Measurements from ENCODE around the gene ZYG11A. TPM values are rescaled to one million over a fixed set of nuclear protein-coding genes. Genes with fewer than 3 reads are reported as not detected.
A peak's percentile ranks its signal among the peaks of the same experiment; 100 is the strongest.

Gene ZYG11A
- total RNA-seq, 2 experiments from 2014 or later, result 0.23 to 0.35 TPM

- CTCF ChIA-PET, result no interaction called here
- Mint-ChIP-seq H3K27ac (no peak overlapping the region), H3K27me3 (no peaks in the 10 kb centered on the region), H3K4me1 (peaks cover 15% of the 10 kb centered on the region), H3K36me3 (no peaks in the 10 kb centered on the region), H3K4me3 (no peak overlapping the region), H3K9me3 (ENCODE audit: low read depth) (no peaks in the 10 kb centered on the region)
- ATAC-seq (no peak), DNase-seq (no peak)
Observed at GRCh38 chr1:52915211-52915854, 72.8 kb downstream of the ZYG11A start.

DNA sequence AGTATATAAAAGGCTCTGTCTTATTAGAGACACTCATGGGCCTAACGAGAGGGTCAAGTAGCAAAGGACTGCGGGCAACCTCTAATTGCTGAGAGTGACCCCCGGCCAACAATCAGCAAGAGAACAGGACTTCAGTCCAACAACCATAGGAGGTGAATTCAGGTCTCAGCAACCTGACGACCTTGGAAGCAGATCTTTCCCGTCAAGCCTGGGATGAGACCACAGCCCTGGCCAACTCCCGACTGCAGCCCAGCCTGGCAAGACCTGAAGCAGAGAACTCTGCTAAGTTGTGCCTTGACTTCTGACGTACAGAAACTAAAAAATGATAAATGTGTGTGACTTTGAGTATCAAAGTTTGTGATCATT, 73.3 kb downstream of the ZYG11A start:
- H3K36me3 Mint-ChIP-seq, result no peaks in the 10 kb centered on the region

DNA sequence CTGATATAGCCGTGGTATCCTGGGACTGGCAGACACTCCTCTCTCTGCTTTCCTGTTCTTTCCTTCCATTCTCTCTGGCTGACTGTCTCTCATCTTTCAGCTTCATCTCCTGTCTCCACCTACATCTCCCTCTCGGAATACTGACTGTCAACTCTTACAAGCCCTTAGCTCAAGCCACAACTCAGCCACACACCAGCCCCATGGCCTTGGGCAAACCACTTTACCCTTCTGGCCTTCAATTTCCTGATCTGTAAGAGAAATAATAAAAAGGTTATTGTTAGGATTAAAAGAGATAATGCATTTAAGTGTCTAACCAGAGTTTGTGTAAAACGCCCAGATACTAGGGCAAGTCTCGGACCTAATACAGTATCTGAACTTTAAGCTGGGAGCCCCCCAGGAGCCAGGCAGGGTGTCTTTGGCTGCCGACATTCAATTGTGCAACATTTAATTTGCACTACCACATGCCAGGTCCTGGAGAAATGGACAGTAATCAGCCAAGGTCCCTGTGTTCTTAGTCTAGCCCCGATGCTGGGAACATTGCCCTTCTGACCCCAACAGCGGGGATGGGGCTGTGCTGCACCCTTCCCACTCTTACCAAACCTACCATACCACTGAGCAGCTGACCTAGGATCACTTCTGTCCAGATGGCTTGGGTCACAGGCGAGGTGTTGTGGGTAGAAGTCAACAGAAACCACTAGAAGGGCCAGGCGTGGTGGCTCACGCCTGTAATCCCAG, 73.8 kb downstream of the ZYG11A start:
- no peaks in the 10 kb centered on the region for H3K9me3 Mint-ChIP-seq (ENCODE audit: low read depth)
- no peak overlapping the region for H3K27ac Mint-ChIP-seq
- H3K36me3 Mint-ChIP-seq, result no peaks in the 10 kb centered on the region
- no peak overlapping the region for H3K4me3 Mint-ChIP-seq
- H3K27me3 Mint-ChIP-seq, result no peaks in the 10 kb centered on the region
- ATAC-seq (no peak), DNase-seq (no peak)
- CTCF ChIA-PET, result interaction anchor here (1.1 kb wide), 1 partner anchor 9 kb away, joined by 3 read pairs; no protein-coding TSS in a partner anchor
- H3K4me1 Mint-ChIP-seq, result peaks cover 20% of the 10 kb centered on the region

More for the DNA sequence above, 73.3 kb downstream of the ZYG11A start:
- DNase-seq (no peak), ATAC-seq (no peak)
- Mint-ChIP-seq H3K27ac (no peak overlapping the region), H3K9me3 (ENCODE audit: low read depth) (no peaks in the 10 kb centered on the region), H3K27me3 (no peaks in the 10 kb centered on the region), H3K4me3 (no peak overlapping the region), H3K4me1 (peaks cover 20% of the 10 kb centered on the region)
- CTCF ChIA-PET, result no interaction called here

GRCh38 chr1:52917156-52917555, 74.6 kb downstream of the ZYG11A start:
- H3K27me3 Mint-ChIP-seq, result no peaks in the 10 kb centered on the region
- ATAC-seq (no peak), DNase-seq (no peak)
- no peaks in the 10 kb centered on the region for H3K36me3 Mint-ChIP-seq
- H3K4me1 Mint-ChIP-seq, result peaks cover 24% of the 10 kb centered on the region
- H3K4me3 Mint-ChIP-seq, result no peak overlapping the region
- H3K27ac Mint-ChIP-seq, result no peak overlapping the region
- CTCF ChIA-PET, result interaction anchor here (1.1 kb wide), 1 partner anchor 10 kb away, joined by 3 read pairs; no protein-coding TSS in a partner anchor
- no peaks in the 10 kb centered on the region for H3K9me3 Mint-ChIP-seq (ENCODE audit: low read depth)

DNA sequence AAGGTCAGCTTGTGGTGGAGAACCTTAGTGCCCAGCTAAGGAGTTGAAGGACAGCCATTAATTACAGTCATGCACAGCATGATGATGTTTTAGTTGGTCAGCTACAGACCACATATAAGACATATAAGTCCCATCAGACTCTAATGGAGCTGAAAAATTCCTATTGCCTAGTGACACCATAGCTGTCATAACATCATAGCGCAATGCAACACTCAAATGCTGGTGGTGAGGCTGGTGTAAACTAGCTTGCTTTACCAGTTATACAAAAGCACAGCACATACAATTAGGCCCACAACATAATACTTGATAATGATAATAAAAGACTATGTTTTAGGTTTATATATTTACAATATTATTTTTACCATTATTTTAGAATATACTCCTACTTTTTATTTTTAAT, 75.0 kb downstream of the ZYG11A start:
- ATAC-seq (no peak), DNase-seq (no peak)
- no peaks in the 10 kb centered on the region for H3K9me3 Mint-ChIP-seq (ENCODE audit: low read depth)
- no peaks in the 10 kb centered on the region for H3K36me3 Mint-ChIP-seq
- H3K4me1 Mint-ChIP-seq, result peaks cover 27% of the 10 kb centered on the region
- CTCF ChIA-PET, result no interaction called here
- no peaks in the 10 kb centered on the region for H3K27me3 Mint-ChIP-seq
- no peak overlapping the region for H3K27ac Mint-ChIP-seq
- H3K4me3 Mint-ChIP-seq, result no peak overlapping the region

DNA sequence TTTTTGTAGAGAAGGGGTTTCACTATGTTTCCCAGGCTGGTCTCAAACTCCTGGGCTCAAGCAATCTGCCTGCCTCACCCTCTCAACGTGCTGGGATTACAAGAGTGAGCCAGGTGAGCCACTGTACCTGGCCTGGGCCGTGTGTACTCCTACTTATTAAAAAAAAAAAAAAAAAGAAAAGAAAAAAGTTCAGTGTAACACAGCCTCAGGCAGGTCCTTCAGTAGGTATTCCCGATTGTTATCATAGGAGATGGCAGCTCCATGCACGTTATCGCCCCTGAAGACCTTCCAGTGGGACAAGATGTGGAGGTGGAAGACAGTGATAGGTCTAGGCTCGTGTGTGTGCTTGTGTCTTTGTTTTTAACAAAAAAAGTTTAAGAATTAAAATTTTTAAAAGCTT, 75.6 kb downstream of the ZYG11A start:
- DNase-seq, result no peak
- Mint-ChIP-seq H3K4me3 (no peak overlapping the region), H3K27ac (no peak overlapping the region), H3K36me3 (no peaks in the 10 kb centered on the region), H3K9me3 (ENCODE audit: low read depth) (no peaks in the 10 kb centered on the region), H3K4me1 (peaks cover 27% of the 10 kb centered on the region), H3K27me3 (no peaks in the 10 kb centered on the region)
- CTCF ChIA-PET, result interaction anchor here (1.2 to 1.9 kb wide), 3 partner anchors 13 to 281 kb away, joined by 3 to 5 read pairs (median 3); no protein-coding TSS in a partner anchor
- ATAC-seq, result no peak

GRCh38 chr1:52919051-52919722, 76.6 kb downstream of the ZYG11A start:
- CTCF ChIA-PET, result interaction anchor here (1.2 to 1.9 kb wide), 4 partner anchors 14 to 280 kb away, joined by 3 to 5 read pairs (median 4); no protein-coding TSS in a partner anchor
- Mint-ChIP-seq H3K4me1 (peaks cover 27% of the 10 kb centered on the region), H3K36me3 (no peaks in the 10 kb centered on the region), H3K27me3 (no peaks in the 10 kb centered on the region), H3K4me3 (no peak overlapping the region), H3K27ac (no peak overlapping the region), H3K9me3 (ENCODE audit: low read depth) (no peaks in the 10 kb centered on the region)
- DNase-seq (peak; percentile 50), ATAC-seq (no peak)

- H3K9me3 Mint-ChIP-seq (ENCODE audit: low read depth), result no peaks in the 10 kb centered on the region
- ATAC-seq, result no peak
- H3K36me3 Mint-ChIP-seq, result no peaks in the 10 kb centered on the region
- no peaks in the 10 kb centered on the region for H3K27me3 Mint-ChIP-seq
- no peak for DNase-seq
- no peak overlapping the region for H3K4me3 Mint-ChIP-seq
- CTCF ChIA-PET, result interaction anchor here (1.2 to 2.6 kb wide), 6 partner anchors 11 to 279 kb away, joined by 3 to 6 read pairs (median 5); no protein-coding TSS in a partner anchor
- H3K27ac Mint-ChIP-seq, result peak overlapping the region; percentile 17
- peaks cover 27% of the 10 kb centered on the region for H3K4me1 Mint-ChIP-seq
Observed at GRCh38 chr1:52919723-52920483, 77.3 kb downstream of the ZYG11A start.

- peaks cover 3% of the 10 kb centered on the region for H3K27me3 Mint-ChIP-seq
- H3K4me1 Mint-ChIP-seq, result peaks cover 27% of the 10 kb centered on the region
- H3K27ac Mint-ChIP-seq, result no peak overlapping the region
- DNase-seq (peak; percentile 34), ATAC-seq (no peak)
- H3K36me3 Mint-ChIP-seq, result no peaks in the 10 kb centered on the region
- H3K4me3 Mint-ChIP-seq, result peak overlapping the region; percentile 76
- CTCF ChIA-PET, result interaction anchor here (0.6 to 2.6 kb wide), 16 partner anchors 9 to 266 kb away, joined by 3 to 8 read pairs (median 4); partner anchors contain the start of gene ZYG11A
- no peaks in the 10 kb centered on the region for H3K9me3 Mint-ChIP-seq (ENCODE audit: low read depth)
Observed at GRCh38 chr1:52920791-52921291, 78.3 kb downstream of the ZYG11A start.

GRCh38 chr1:52925571-52926005, 83.0 kb downstream of the ZYG11A start:
- Mint-ChIP-seq H3K36me3 (no peaks in the 10 kb centered on the region), H3K4me3 (no peak overlapping the region), H3K27ac (no peak overlapping the region), H3K9me3 (ENCODE audit: low read depth) (no peaks in the 10 kb centered on the region), H3K27me3 (peaks cover 6% of the 10 kb centered on the region), H3K4me1 (peaks cover 22% of the 10 kb centered on the region)
- ATAC-seq (no peak), DNase-seq (no peak)
- CTCF ChIA-PET, result no interaction called here

DNA sequence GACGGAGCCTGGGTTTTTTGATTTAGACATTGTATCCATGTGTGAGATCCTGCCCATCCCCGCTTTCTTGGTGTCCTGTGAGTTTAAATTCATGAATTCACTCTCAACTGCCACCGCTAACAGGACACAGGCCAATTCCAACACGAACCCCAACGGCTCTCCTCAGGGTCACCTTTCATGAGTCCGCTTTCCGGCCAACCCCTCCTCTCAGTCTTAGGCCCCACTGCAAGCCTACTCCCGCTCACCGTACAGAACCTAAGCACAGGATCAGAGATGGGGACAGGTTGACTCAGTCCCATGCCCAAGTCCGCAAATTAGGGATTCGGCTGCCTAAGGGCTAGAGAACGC, 84.3 kb downstream of the ZYG11A start:
- Mint-ChIP-seq H3K36me3 (no peaks in the 10 kb centered on the region), H3K4me3 (peak overlapping the region; percentile 75), H3K27ac (no peak overlapping the region), H3K4me1 (peaks cover 16% of the 10 kb centered on the region), H3K27me3 (peaks cover 6% of the 10 kb centered on the region), H3K9me3 (ENCODE audit: low read depth) (no peaks in the 10 kb centered on the region)
- ATAC-seq (no peak), DNase-seq (no peak)
- CTCF ChIA-PET, result no interaction called here

DNA sequence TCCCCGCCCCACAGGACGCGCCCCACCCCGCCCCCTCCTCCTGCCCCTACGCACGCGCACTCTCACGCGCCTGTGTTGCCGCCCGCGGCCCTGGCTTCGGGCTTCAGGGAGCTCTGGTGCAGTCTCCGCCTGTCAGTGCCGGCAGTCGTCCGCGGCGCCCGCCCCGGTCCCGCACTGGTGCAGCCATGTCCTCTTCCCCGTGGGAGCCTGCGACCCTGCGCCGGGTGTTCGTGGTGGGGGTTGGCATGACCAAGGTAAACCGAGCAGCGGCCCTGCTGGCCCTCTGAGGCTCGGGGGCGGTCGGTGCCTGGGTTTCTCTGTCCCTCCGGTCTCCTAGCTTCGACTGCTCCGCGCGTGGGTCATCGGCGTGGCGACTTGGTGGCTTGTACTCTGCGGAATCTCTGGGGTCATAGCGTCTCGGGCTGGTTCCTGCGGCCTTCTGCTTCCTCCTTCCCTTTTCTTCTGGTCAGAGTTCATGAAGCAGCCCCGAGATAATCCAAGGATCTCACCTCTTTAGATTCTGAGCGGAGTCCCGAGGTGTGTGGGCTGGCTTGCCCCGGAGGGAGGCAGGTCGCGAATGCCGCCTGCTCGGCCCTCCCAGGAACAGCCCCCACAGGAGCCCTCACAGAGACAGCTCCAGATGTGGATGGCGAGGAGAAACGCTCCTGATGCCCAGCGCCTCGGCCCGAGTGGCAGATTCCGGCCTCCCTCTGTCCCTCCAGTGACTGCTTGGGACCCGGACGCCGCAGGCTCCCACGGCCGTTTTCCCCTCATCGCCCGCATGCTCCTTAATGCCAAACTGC, 84.9 kb downstream of the ZYG11A start, which contains the start of gene SCP2:
TSS of gene SCP2 (plus strand) at position 65 of the 803 bp plus-strand sequence. CDS start at position 186, 121 bp downstream.
- Mint-ChIP-seq H3K36me3 (no peaks in the 10 kb centered on the region), H3K4me3 (peak within 1 kb of the TSS; percentile 75), H3K4me1 (peaks cover 14% of the 10 kb centered on the region), H3K27ac (no peak within 1 kb of the TSS), H3K9me3 (ENCODE audit: low read depth) (no peaks in the 10 kb centered on the region), H3K27me3 (peaks cover 6% of the 10 kb centered on the region)
- CTCF ChIA-PET, result no interaction called here
- DNase-seq (peak; percentile 78), ATAC-seq (peak; percentile 93)
